Cerebellar nuclear complex (tissue), 1 donor: ENCODE measurements around the gene MRPL53.
"Not testable (repeated sequence)": the region's sequence is repeated elsewhere in the genome, so short reads cannot be mapped to it uniquely, and the experiment has no call there.

Source experiments
- DNase-seq, 2 experiments: peaks; one replicate each; lab custom pipeline; 2025; lab: John Stamatoyannopoulos, UW

MRPL53 gene

DNA sequence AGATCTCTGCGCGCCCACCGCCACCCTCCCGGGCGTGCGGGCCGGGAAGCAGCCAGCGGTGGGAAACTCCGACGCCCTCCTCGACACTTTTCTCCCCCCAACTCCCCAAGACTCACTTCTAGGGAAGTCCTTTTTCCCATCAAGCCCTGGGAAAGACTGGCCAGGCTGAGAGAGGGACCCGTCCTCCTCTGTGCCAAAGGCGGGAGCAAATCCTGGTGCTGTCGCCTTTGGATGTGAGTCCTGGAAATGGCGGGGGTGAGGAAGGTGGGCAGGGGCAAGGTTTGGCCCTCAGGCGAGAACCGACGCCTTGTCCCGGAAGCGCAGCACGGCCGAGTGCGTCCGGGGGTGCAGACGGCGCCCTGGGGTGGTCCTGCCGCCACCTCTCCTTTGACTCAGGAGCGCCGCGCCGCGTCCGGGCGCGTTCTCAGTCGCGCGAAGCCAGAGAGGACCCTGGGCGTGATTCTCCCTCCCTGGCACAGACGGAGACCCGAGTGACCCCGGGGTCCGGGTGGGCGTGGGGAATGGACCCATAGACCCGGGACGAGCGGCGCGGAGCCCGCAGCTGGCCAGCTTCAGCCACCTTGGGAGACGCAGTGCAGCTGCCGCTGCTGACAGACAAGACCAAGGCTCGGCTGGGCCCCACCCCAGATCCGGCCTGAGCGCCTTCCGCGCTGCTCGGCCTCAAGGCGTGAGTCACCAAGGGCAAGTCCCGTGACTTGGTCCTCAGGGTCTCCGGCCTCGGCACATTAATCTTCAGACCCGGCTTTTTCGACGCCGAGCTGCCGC is 30.4 kb upstream of the MRPL53 start:
- DNase-seq, result no peak

DNA sequence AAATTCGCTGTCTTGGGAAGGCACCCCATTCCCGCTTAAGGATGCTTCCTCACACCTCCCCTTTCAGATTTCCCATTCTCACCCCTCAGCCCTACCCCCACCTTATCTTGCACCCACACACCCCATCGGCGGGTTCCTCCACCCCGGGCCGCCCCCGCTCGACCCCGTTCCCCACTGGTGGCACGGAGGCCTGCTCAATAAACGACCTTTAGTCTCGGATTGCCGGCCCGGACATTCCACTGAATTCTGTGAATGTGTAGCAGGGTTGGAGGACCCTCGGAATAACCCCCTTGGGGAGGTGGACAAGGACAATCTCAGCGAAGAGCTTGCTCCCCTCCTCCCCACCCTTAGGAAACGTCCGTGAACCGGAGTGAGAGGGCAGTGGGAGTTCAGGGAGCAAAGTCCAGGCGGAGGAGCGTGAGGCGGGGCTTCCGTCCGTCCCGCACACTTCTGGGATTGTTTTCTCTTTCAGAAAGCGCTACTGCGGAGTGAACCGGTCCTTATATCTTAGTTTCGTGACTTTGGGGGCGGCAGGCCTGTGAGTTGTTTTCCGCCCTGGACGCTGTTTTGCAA is 29.8 kb upstream of the MRPL53 start:
- DNase-seq, result no peak

GRCh38 chr2:74501335-74502071 is 29.0 kb upstream of the MRPL53 start:
- DNase-seq, result no peak

DNA sequence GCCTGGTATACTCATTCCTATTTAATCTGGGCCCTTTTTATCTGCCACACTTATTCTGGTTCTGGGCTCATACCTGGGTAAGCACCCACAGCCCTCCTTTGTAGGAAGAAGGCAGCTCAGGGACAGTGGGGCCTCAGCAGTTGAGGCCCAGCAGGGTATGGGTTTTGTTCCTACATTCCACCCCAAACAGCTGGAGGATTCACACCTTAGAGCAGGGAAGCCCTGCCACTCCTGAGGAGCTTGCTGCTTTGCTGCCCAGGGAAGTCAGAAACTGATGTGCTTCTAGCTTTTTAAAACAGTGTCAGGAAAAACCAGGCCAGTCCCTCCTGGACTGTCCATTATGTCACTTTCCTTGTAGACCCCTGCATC is 28.1 kb upstream of the MRPL53 start:
- DNase-seq, result no peak

GRCh38 chr2:74499940-74500577 is 27.6 kb upstream of the MRPL53 start:
- no peak for DNase-seq

GRCh38 chr2:74499267-74499939 is 26.9 kb upstream of the MRPL53 start, which contains the start of gene LBX2:
Gene LBX2 (minus strand): TSS chr2:74499603. CDS start chr2:74499537, 66 bp downstream.
- no peak for DNase-seq

GRCh38 chr2:74498500-74499266 is 26.2 kb upstream of the MRPL53 start:
- no peak for DNase-seq

DNA sequence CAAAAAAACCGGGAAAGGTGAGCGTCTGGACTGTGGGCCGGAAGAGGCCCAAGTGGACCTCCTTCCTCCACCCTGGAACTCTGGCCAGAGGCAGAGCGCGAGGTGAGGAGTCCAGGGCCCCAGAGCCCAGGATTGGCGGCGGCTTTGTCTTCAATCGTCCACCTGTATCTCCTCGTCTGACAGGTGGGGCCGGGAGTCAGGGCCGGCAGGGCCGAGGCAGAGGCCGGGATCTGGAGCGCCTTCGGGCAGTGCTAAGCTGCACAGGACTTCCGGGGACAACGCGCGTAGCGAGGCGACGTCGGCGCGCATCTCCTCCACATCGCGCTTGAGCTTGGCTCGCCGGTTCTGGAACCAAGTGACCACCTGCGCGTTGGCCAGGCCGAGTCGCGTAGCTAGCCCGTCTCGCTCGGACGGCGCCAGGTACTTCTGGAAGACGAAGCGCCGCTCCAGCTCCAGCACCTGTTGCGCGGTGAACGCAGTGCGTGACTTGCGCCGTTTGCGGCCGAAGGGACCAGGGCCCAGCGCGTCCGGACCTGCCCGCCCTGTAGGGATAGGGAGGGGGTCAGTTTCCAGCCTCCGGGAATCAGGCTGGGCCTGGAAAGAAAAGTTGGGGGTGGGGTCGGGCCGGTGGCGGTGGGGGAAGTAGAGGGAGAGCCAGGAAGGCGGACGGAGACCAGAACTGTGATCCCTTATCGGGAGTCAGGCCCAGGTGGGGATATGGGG is 25.5 kb upstream of the MRPL53 start:
- no peak for DNase-seq

DNA sequence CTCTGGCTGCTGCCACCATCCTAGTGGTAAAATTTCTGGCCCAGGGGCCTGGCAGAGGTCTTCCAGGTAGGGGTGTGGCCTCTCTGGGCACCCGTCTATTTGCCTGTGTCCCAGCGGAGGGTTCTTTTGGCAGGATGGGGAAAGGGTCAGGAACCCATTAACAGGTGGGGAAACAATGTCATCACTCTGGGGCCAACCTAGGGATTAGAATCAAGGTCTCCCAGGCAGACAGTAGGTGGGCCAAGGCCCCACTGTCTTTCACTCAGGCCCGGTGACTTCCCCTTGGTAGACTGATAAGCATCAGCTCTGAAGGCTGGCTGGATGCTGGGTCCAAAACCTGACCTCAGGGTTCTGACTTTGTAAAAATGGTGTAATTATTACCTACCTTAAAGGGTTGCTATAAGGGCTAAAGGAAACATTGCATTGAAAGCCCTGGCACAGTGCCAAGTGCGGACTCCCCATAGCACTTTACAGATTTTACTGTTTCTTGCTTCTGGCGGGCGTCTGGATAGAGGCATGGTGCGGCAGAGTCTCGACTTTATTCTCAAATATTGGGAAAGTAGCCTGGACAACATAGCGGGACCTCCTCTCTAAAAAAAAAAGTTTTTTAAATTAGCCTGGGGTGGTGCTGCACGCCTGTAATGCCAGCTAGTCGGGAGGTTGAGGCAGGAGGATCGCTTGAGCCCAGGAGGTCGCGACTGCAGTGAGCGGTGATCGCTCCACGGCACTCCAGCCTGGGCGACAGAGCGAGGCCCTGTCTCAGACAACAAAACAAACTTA is 24.7 kb upstream of the MRPL53 start:
- DNase-seq, result no peak

- no peak for DNase-seq
These were observed 23.0 kb upstream of the MRPL53 start for GRCh38 chr2:74495440-74495839.

GRCh38 chr2:74493546-74493945 is 21.1 kb upstream of the MRPL53 start:
- no peak for DNase-seq

DNA sequence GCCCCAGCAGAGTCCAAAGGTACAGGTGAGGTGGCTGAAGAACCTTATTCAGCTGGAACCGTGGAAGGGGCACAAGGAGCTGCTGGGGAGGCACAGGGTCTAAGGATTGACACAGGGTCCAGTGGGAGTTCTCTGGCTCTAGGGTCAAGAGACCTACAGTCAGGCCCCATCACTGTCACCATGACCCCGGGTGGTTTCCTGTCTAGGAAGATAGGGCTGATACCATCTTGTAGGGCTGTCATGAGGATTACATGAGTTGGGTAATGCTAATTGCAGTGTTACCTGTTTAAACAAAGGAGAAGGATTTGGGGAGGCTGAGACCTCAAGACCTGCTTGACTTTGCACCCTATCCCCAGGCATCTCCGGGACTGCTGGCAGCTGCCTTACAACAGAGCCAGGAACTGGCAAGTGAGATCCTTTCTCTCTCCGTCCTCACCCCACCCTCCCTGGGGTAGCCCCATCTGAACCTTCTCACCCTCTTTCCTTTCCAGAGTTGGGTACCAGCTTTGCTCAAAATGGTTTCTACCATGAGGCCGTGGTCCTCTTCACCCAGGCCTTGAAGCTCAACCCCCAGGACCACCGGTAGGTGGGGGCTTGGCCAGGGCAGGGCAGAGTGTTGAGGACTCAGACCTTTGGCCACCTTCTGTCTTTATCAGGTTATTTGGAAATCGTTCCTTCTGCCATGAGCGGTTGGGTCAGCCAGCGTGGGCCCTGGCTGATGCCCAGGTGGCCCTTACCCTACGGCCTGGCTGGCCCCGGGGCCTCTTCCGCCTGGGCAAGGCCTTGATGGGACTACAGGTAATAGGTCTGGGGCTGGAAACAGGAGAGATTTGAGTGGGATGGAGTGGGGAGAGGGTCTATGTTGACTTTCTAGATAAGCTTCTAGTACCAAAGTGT is 19.4 kb upstream of the MRPL53 start:
- no peak for DNase-seq

GRCh38 chr2:74489906-74490305 is 17.4 kb upstream of the MRPL53 start:
- no peak for DNase-seq

- DNase-seq, result no peak
These were observed 16.4 kb upstream of the MRPL53 start for GRCh38 chr2:74488643-74489481.

GRCh38 chr2:74486141-74486540 is 13.7 kb upstream of the MRPL53 start:
- no peak for DNase-seq

DNA sequence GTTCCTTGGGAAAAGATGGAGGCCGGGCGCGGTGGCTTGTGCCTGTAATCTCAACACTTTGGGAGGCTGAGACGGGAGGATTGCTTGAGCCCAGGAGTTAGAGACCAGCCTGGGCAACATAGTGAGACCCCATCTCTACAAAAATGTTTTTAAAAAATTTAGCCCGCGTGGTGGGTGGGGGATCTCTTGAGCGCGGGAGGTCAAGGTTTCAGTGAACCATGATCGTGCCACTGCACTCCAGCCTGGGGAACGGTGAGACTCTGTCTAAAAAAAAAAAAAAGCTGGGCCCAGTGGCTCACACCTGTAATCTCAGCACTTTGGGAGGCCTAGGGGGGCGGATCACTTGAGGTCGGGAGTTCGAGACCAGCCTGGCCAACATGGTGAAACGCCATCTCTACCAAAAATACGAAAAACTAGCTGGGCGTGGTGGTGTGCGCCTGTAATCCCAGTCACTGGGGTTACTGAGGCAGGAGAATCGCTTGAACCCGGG is 11.2 kb upstream of the MRPL53 start:
- not testable (repeated sequence) for DNase-seq
